Activated B cell treated with CpG ODN at 0.5 μM for 24 hours (primary cell): ENCODE results near the gene GNG7. TPM values are rescaled to one million over a fixed set of nuclear protein-coding genes. Genes with fewer than 3 reads are reported as not detected.
A peak's percentile ranks its signal among the peaks of the same experiment; 100 is the strongest.
"Not testable (repeated sequence)": the region's sequence is repeated elsewhere in the genome, so short reads cannot be mapped to it uniquely, and the experiment has no call there.

Source experiments
- ATAC-seq: fragments of 200-7000 bp; cut with Tn5 transposase; one replicate; pipeline ENCODE4 v1.10.0; 2021; ENCODE audit warnings: low read depth, mild to moderate bottlenecking, moderate library complexity
- CTCF ChIA-PET: fragments of 350-600 bp; sonication (Branson Sonifier 250); formaldehyde crosslinking; loops from one replicate; lab custom pipeline; 2021; ENCODE audit warnings: antibody characterized with exemption; lab: Charles Lee
- POLR2A ChIA-PET: fragments of 350-600 bp; sonication (Branson Sonifier 250); formaldehyde crosslinking; loops from one replicate; lab custom pipeline; 2021; ENCODE audit warnings: antibody characterized with exemption; lab: Charles Lee
- DNase-seq: peaks from one replicate; pipeline ENCODE4 v3.0.0; 2022
- H3K27ac Mint-ChIP-seq: one replicate; pipeline ENCODE4 v1.8.0; 2020; ENCODE audit warnings: mixed read lengths
- H3K27me3 Mint-ChIP-seq: one replicate; pipeline ENCODE4 v1.8.0; 2021; ENCODE audit warnings: mixed read lengths
- H3K36me3 Mint-ChIP-seq: one replicate; pipeline ENCODE4 v1.8.0; 2021; ENCODE audit warnings: low read depth, mixed read lengths
- H3K4me1 Mint-ChIP-seq: one replicate; pipeline ENCODE4 v1.8.0; 2021; ENCODE audit warnings: mixed read lengths
- H3K4me3 Mint-ChIP-seq: one replicate; pipeline ENCODE4 v1.8.0; 2020; ENCODE audit warnings: mild to moderate bottlenecking, mixed read lengths
- H3K9me3 Mint-ChIP-seq: one replicate; pipeline ENCODE4 v1.8.0; 2020; ENCODE audit warnings: mixed read lengths
- CTCF ChIP-seq: fragments of 200-600 bp; IDR thresholded peaks from one replicate; pipeline ENCODE4 v1.8.0; 2022; ENCODE audit warnings: antibody characterized with exemption, mild to moderate bottlenecking
- intact Hi-C: fragments of 100-400 bp; cut with micrococcal nuclease; formaldehyde crosslinking; loops from one replicate; pipeline ENCODE4 v1.15.1; 2024
- total RNA-seq: library from RNA; stranded (reverse); gene quantifications from 2 replicates; pipeline ENCODE4 v1.2.3, GENCODE V29; 2022

GNG7 gene
- total RNA-seq, 1 donor from 2014 or later = 35.4 TPM

DNA sequence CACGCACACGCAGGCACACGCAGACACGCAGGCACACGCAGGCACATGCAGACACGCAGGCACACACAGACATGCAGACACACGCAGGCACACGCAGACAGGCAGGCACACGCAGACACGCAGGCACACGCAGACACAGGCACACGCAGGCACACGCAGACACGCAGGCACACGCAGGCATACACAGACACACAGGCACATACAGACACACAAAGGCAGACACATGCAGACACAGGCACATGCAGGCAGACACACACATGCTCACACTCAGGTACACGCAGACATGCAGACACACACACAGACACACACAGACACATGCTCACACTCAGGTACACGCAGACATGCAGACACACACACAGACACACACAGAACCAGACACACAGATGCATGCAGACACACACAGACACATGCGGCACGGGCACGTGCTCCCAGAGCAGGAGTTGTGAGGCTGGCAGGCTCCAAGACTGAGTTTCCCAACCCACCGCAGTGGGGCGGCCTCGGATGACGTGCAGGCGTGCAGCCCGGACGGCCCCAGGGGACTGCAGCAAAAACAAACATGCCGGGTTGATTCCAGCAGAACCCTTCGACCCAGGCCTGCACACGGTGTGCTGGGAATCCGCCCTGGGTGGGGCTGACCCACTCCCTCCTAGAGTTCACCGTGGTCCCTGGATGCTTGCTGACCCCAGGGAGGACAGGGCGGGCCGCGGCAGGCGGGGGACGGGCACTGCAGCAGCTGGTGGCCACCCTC is 126.6 kb downstream of the GNG7 start:
- ChIA-PET POLR2A (interaction anchor here (5.1 kb wide), 1 partner anchor 99 kb away, joined by 62 read pairs; the partner anchor contains the start of gene GADD45B), CTCF (interaction anchor here (1.1 kb wide), 1 partner anchor 59 kb away, joined by 4 read pairs; no protein-coding TSS in a partner anchor)
- no peak for TF ChIP-seq CTCF
- no peak for ATAC-seq
- H3K4me3 Mint-ChIP-seq = no peak overlapping the region
- H3K27me3 Mint-ChIP-seq = no peaks in the 10 kb centered on the region
- no peak overlapping the region for H3K27ac Mint-ChIP-seq
- H3K9me3 Mint-ChIP-seq = no peaks in the 10 kb centered on the region
- peaks cover 12% of the 10 kb centered on the region for H3K4me1 Mint-ChIP-seq
- intact Hi-C loops = no loop called here
- no peak for DNase-seq
- peaks cover 20% of the 10 kb centered on the region for H3K36me3 Mint-ChIP-seq

DNA sequence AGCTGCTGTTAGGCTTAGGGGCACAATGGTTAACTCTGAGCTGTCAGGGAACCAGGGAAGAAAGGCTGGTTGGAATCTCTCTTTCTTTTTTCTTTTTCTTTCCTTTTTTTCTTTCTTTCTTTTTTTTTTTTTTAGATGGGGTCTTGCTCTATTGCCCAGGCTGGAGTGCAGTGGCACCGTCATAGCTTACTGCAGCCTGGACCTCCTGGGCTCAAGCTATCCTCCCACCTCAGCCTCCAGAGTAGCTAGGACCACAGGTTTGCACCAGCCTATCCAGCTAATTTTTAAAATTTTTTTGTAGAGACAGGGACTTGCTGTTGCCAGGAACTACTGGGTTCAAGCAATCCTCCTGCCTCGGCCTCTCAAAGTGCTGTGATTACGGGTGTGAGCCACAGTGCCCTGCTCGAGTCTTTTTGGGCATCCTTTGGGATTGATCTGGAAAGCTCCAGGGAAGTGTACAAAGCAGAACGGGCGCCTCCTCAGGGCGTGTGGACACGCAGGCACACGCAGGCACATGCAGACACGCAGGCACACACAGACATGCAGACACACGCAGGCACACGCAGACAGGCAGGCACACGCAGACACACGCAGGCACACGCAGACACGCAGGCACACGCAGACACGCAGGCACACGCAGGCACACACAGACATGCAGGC is 127.4 kb downstream of the GNG7 start:
- Mint-ChIP-seq H3K4me3 (no peak overlapping the region), H3K9me3 (peaks cover under 1% of the 10 kb centered on the region), H3K27me3 (no peaks in the 10 kb centered on the region), H3K4me1 (peaks cover 12% of the 10 kb centered on the region), H3K27ac (no peak overlapping the region), H3K36me3 (peaks cover 24% of the 10 kb centered on the region)
- CTCF ChIA-PET = no interaction called here
- no peak for TF ChIP-seq CTCF
- ATAC-seq = no peak
- DNase-seq = no peak
- intact Hi-C loops = no loop called here
- POLR2A ChIA-PET = interaction anchor here (1.0 kb wide), 1 partner anchor 13 kb away, joined by 10 read pairs; no protein-coding TSS in a partner anchor

GRCh38 chr19:2574478-2574931 is 128.0 kb downstream of the GNG7 start:
- ATAC-seq = no peak
- CTCF ChIA-PET = no interaction called here

DNA sequence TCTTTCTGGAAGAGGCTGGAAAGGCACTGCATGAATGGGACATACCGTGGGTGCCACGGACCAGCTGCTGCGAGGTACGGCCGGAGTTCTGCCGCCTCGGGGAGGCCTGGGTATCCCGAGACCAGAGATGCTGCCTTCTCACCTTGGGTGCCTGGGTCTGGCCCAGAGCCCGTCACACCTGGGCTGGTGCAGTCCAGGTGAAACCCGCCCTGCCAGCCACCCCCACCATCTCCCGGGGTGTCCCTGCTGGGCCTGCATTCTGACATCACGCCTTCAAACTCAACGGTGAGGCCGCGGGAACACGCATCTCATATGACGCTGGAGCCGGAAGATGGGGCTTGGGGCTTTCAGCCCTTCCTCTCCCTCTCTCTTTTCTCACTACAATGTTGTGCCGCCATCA is 128.6 kb downstream of the GNG7 start:
- ChIA-PET POLR2A (no interaction called here), CTCF (no interaction called here)
- H3K9me3 Mint-ChIP-seq = peaks cover 2% of the 10 kb centered on the region
- ATAC-seq (no peak), DNase-seq (no peak)
- no peaks in the 10 kb centered on the region for H3K27me3 Mint-ChIP-seq
- H3K4me3 Mint-ChIP-seq = no peak overlapping the region
- peaks cover 26% of the 10 kb centered on the region for H3K36me3 Mint-ChIP-seq
- H3K4me1 Mint-ChIP-seq = peaks cover 9% of the 10 kb centered on the region
- TF ChIP-seq CTCF = no peak
- no peak overlapping the region for H3K27ac Mint-ChIP-seq
- intact Hi-C loops = no loop called here

More at GRCh38 chr19:2574478-2574931, 128.0 kb downstream of the GNG7 start:
- DNase-seq = no peak
- Mint-ChIP-seq H3K4me3 (no peak overlapping the region), H3K4me1 (peaks cover 11% of the 10 kb centered on the region), H3K9me3 (peaks cover 2% of the 10 kb centered on the region), H3K36me3 (peaks cover 26% of the 10 kb centered on the region), H3K27ac (peak overlapping the region; percentile 30), H3K27me3 (no peaks in the 10 kb centered on the region)
- TF ChIP-seq CTCF = no peak
- POLR2A ChIA-PET = interaction anchor here (1.0 kb wide), 1 partner anchor 12 kb away, joined by 10 read pairs; no protein-coding TSS in a partner anchor
- intact Hi-C loops = no loop called here

- H3K27ac Mint-ChIP-seq, ATAC-seq, H3K27me3 Mint-ChIP-seq, intact Hi-C loops, CTCF ChIA-PET, DNase-seq, H3K9me3 Mint-ChIP-seq, H3K4me3 Mint-ChIP-seq: not testable (repeated sequence)
- Mint-ChIP-seq H3K36me3 (peaks cover 26% of the 10 kb centered on the region), H3K4me1 (peaks cover 17% of the 10 kb centered on the region)
- POLR2A ChIA-PET = interaction anchor here (1.0 kb wide), 2 partner anchors 39 to 96 kb away, joined by 3 to 4 read pairs; no protein-coding TSS in a partner anchor
Measured at GRCh38 chr19:2572152-2572551, 130.3 kb downstream of the GNG7 start.
